CD4-positive, alpha-beta T cell treated with Interleukin-15 for 4 hours (primary cell): ENCODE data around the gene GALT.

Source experiments
- DNase-seq: peaks from one replicate; pipeline ENCODE4 v3.0.0-alpha.2; 2020; ENCODE audit warnings: low spot score

Gene GALT

GRCh38 chr9:34651876-34652601, 5.6 kb downstream of the GALT start, which contains the start of gene IL11RA:
TSS of gene IL11RA (plus strand) at chr9:34652185. CDS start at chr9:34655218, 3,033 bp downstream.
- DNase-seq = peak; percentile 63

- DNase-seq = no peak
These were observed 6.1 kb downstream of the GALT start for GRCh38 chr9:34652602-34653000.

GRCh38 chr9:34653151-34654072, 6.9 kb downstream of the GALT start:
- no peak for DNase-seq

GRCh38 chr9:34654323-34655051, 8.0 kb downstream of the GALT start:
- no peak for DNase-seq

- no peak for DNase-seq
These were observed 8.9 kb downstream of the GALT start for GRCh38 chr9:34655394-34655793.

GRCh38 chr9:34656992-34657391, 10.5 kb downstream of the GALT start:
- DNase-seq = no peak

GRCh38 chr9:34658461-34658860, 12.0 kb downstream of the GALT start:
- no peak for DNase-seq

- DNase-seq = peak; percentile 25
These were observed 13.2 kb downstream of the GALT start for GRCh38 chr9:34659592-34660253.

- DNase-seq = peak; percentile 69
These were observed 16.2 kb downstream of the GALT start, which contains the start of gene CCL27 for GRCh38 chr9:34662526-34663302. TSS of gene CCL27 (minus strand) at chr9:34662657. CDS start at chr9:34662633, 24 bp downstream.

- DNase-seq = peak; percentile 87
These were observed 16.8 kb downstream of the GALT start for GRCh38 chr9:34663303-34663605.

- peak; percentile 86 for DNase-seq
These were observed 18.0 kb downstream of the GALT start for GRCh38 chr9:34664281-34665066.

GRCh38 chr9:34665067-34665380, 18.5 kb downstream of the GALT start:
- DNase-seq = no peak

GRCh38 chr9:34665381-34666250, 19.1 kb downstream of the GALT start:
- DNase-seq = peak; percentile 91

- DNase-seq = no peak
These were observed 23.5 kb downstream of the GALT start for GRCh38 chr9:34669809-34670562.

GRCh38 chr9:34671307-34671706, 24.8 kb downstream of the GALT start:
- DNase-seq = no peak

GRCh38 chr9:34674440-34674839, 28.0 kb downstream of the GALT start:
- DNase-seq = no peak

- peak; percentile 60 for DNase-seq
These were observed 28.7 kb downstream of the GALT start for GRCh38 chr9:34675048-34675714.

- no peak for DNase-seq
These were observed 29.4 kb downstream of the GALT start for GRCh38 chr9:34675869-34676268.
